ENCODE data around the gene PTH2R. TPM values are rescaled to one million over a fixed set of nuclear protein-coding genes. Genes with fewer than 3 reads are reported as not detected.

PTH2R gene
- total RNA-seq, 2 experiments from 2014 or later: not detected

- no peaks in the 10 kb centered on the region for H3K4me1 Mint-ChIP-seq (ENCODE audit: low read depth)
- no peak overlapping the region for H3K4me3 ChIP-seq (ENCODE audit: low read length)
Measured at GRCh38 chr2:208466151-208466919, 59.7 kb downstream of the PTH2R start.

GRCh38 chr2:208466920-208467298 lies 60.3 kb downstream of the PTH2R start:
- ATAC-seq (ENCODE audit: poor library complexity) (no peak), DNase-seq (no peak)
- Mint-ChIP-seq H3K9me3 (no peaks in the 10 kb centered on the region), H3K4me1 (ENCODE audit: low read depth) (no peaks in the 10 kb centered on the region), H3K27ac (no peak overlapping the region), H3K4me3 (no peak overlapping the region), H3K36me3 (ENCODE audit: low read depth) (no peaks in the 10 kb centered on the region), H3K27me3 (peaks cover 26% of the 10 kb centered on the region)
- peaks cover 0 to 7% of the 10 kb centered on the region in 2 experiments for H3K9me3 ChIP-seq (ENCODE audit: control insufficient read depth in 1 of 2, insufficient read depth in 1 of 2, low read length in 2 of 2)
- no peak for TF ChIP-seq CTCF (IDR thresholded peaks at IDR 0.05)
- CTCF ChIA-PET: no interaction called here
- H3K27me3 ChIP-seq (ENCODE audit: control insufficient read depth in 1 of 2, insufficient read depth in 2 of 2, low read length in 2 of 2): no peaks in the 10 kb centered on the region
- no peak overlapping the region for H3K27ac ChIP-seq (ENCODE audit: low read depth in 1 of 2, low read length in 2 of 2)
- H3K4me3 ChIP-seq (ENCODE audit: low read length): no peak overlapping the region
- intact Hi-C loops (cut with DNase I, micrococcal nuclease): no loop called here
- POLR2A ChIA-PET: no interaction called here
- no peaks in the 10 kb centered on the region for H3K36me3 ChIP-seq (ENCODE audit: insufficient read depth, low read length)
- no peaks in the 10 kb centered on the region for H3K4me1 ChIP-seq (ENCODE audit: insufficient read depth, low read length)

More at GRCh38 chr2:208466151-208466919, 59.7 kb downstream of the PTH2R start:
- Mint-ChIP-seq H3K36me3 (ENCODE audit: low read depth) (no peaks in the 10 kb centered on the region), H3K27me3 (peaks cover 26% of the 10 kb centered on the region), H3K27ac (no peak overlapping the region), H3K9me3 (no peaks in the 10 kb centered on the region), H3K4me3 (no peak overlapping the region)
- no peaks in the 10 kb centered on the region for H3K36me3 ChIP-seq (ENCODE audit: insufficient read depth, low read length)
- DNase-seq (peak in 1 of 14 experiments; percentile 2), ATAC-seq (ENCODE audit: poor library complexity) (no peak)
- no peak overlapping the region for H3K27ac ChIP-seq (ENCODE audit: low read depth in 1 of 2, low read length in 2 of 2)
- H3K4me1 ChIP-seq (ENCODE audit: insufficient read depth, low read length): no peaks in the 10 kb centered on the region
- no peak for TF ChIP-seq CTCF (IDR thresholded peaks at IDR 0.05)
- no peaks in the 10 kb centered on the region for H3K27me3 ChIP-seq (ENCODE audit: control insufficient read depth in 1 of 2, insufficient read depth in 2 of 2, low read length in 2 of 2)
- intact Hi-C loops (cut with DNase I, micrococcal nuclease): no loop called here
- peaks cover 0 to 4% of the 10 kb centered on the region in 2 experiments for H3K9me3 ChIP-seq (ENCODE audit: control insufficient read depth in 1 of 2, insufficient read depth in 1 of 2, low read length in 2 of 2)
- CTCF ChIA-PET: no interaction called here
- POLR2A ChIA-PET: no interaction called here

- ChIA-PET POLR2A (no interaction called here), CTCF (no interaction called here)
- no peak for TF ChIP-seq CTCF (IDR thresholded peaks at IDR 0.05)
- H3K4me3 ChIP-seq (ENCODE audit: low read length): no peak overlapping the region
- ATAC-seq (ENCODE audit: poor library complexity) (no peak), DNase-seq (no peak)
- H3K27ac Mint-ChIP-seq: no peak overlapping the region
- intact Hi-C loops (cut with DNase I, micrococcal nuclease): no loop called here
- H3K9me3 ChIP-seq (ENCODE audit: control insufficient read depth in 1 of 2, insufficient read depth in 1 of 2, low read length in 2 of 2): peaks cover 0 to 7% of the 10 kb centered on the region in 2 experiments
- no peak overlapping the region for H3K27ac ChIP-seq (ENCODE audit: low read depth in 1 of 2, low read length in 2 of 2)
- no peak overlapping the region for H3K4me3 Mint-ChIP-seq
- no peaks in the 10 kb centered on the region for H3K4me1 Mint-ChIP-seq (ENCODE audit: low read depth)
- H3K27me3 ChIP-seq (ENCODE audit: control insufficient read depth in 1 of 2, insufficient read depth in 2 of 2, low read length in 2 of 2): no peaks in the 10 kb centered on the region
- no peaks in the 10 kb centered on the region for H3K36me3 ChIP-seq (ENCODE audit: insufficient read depth, low read length)
- no peaks in the 10 kb centered on the region for H3K36me3 Mint-ChIP-seq (ENCODE audit: low read depth)
- no peaks in the 10 kb centered on the region for H3K9me3 Mint-ChIP-seq
- peaks cover 26% of the 10 kb centered on the region for H3K27me3 Mint-ChIP-seq
- H3K4me1 ChIP-seq (ENCODE audit: insufficient read depth, low read length): no peaks in the 10 kb centered on the region
Measured at GRCh38 chr2:208467564-208467963, 61.0 kb downstream of the PTH2R start.
